GM08714 (cell line): ENCODE data around the gene NMUR1.
"Not testable (repeated sequence)": the region's sequence is repeated elsewhere in the genome, so short reads cannot be mapped to it uniquely, and the experiment has no call there.

Experiments
- H3K4me3 ChIP-seq: fragments of 200-500 bp; sonication (Bioruptor generic); 2 replicates; pipeline ENCODE4 v1.5.1; 2014; ENCODE audit warnings: mild to moderate bottlenecking, low read length, inconsistent platforms
- ZNF274 ChIP-seq: IDR thresholded peaks from 2 replicates; pipeline ENCODE4 v1.6.1; 2012; ENCODE audit warnings: mild to moderate bottlenecking, low read depth, low read length

NMUR1 gene

GRCh38 chr2:231530099-231531011 is at the start of gene NMUR1:
Gene NMUR1, minus strand, starts transcription at chr2:231530445. Its CDS starts 84 bp downstream, at chr2:231530361.
- no peak for TF ChIP-seq ZNF274
- no peak within 1 kb of the TSS for H3K4me3 ChIP-seq

GRCh38 chr2:231579560-231579959 is 49.3 kb upstream of the NMUR1 start:
- TF ChIP-seq ZNF274: no peak
- no peak overlapping the region for H3K4me3 ChIP-seq

- H3K4me3 ChIP-seq: not testable (repeated sequence)
These were observed 48.4 kb upstream of the NMUR1 start for GRCh38 chr2:231578655-231579054.

GRCh38 chr2:231576465-231576864 is 46.2 kb upstream of the NMUR1 start:
- no peak for TF ChIP-seq ZNF274
- H3K4me3 ChIP-seq: no peak overlapping the region

- TF ChIP-seq ZNF274: no peak
- H3K4me3 ChIP-seq: no peak overlapping the region
These were observed 45.5 kb upstream of the NMUR1 start for GRCh38 chr2:231575612-231576256.

GRCh38 chr2:231573698-231574421 is 43.6 kb upstream of the NMUR1 start:
- TF ChIP-seq ZNF274: no peak

GRCh38 chr2:231573096-231573495 is 42.9 kb upstream of the NMUR1 start:
- H3K4me3 ChIP-seq: no peak overlapping the region
- TF ChIP-seq ZNF274: no peak

More at GRCh38 chr2:231573698-231574421, 43.6 kb upstream of the NMUR1 start:
- no peak overlapping the region for H3K4me3 ChIP-seq

GRCh38 chr2:231571661-231572191 is 41.5 kb upstream of the NMUR1 start:
- no peak for TF ChIP-seq ZNF274
- H3K4me3 ChIP-seq: no peak overlapping the region

- H3K4me3 ChIP-seq: not testable (repeated sequence)
These were observed 40.7 kb upstream of the NMUR1 start for GRCh38 chr2:231570915-231571314.

GRCh38 chr2:231568785-231569435 is 38.7 kb upstream of the NMUR1 start:
- no peak overlapping the region for H3K4me3 ChIP-seq
- no peak for TF ChIP-seq ZNF274

GRCh38 chr2:231568098-231568784 is 38.0 kb upstream of the NMUR1 start:
- TF ChIP-seq ZNF274: no peak
- no peak overlapping the region for H3K4me3 ChIP-seq

GRCh38 chr2:231567159-231567558 is 36.9 kb upstream of the NMUR1 start:
- TF ChIP-seq ZNF274: no peak
- no peak overlapping the region for H3K4me3 ChIP-seq

- H3K4me3 ChIP-seq: no peak overlapping the region
- no peak for TF ChIP-seq ZNF274
These were observed 35.8 kb upstream of the NMUR1 start for GRCh38 chr2:231565887-231566594.
